OCI-LY7 (cell line): ENCODE results near the gene SERINC1. TPM values are rescaled to one million over a fixed set of nuclear protein-coding genes. Genes with fewer than 3 reads are reported as not detected.

ENCODE experiments used
- BruUV-seq: library from RNA; stranded (reverse); fragments of 400-500 nt; replicated peaks from 2 replicates; lab custom pipeline; 2021; lab: Mats Ljungman, UMichigan
- CTCF ChIA-PET: fragments of 300-600 bp; sonication (Branson Sonifier 250); formaldehyde crosslinking; loops from one replicate; lab custom pipeline; 2022; ENCODE audit warnings: antibody characterized with exemption; ENCODE audit not compliant: unreplicated experiment; lab: Charles Lee
- POLR2A ChIA-PET: fragments of 300-600 bp; sonication (Branson Sonifier 250); formaldehyde crosslinking; loops from one replicate; lab custom pipeline; 2022; ENCODE audit warnings: antibody characterized with exemption; lab: Charles Lee
- DNase-seq: peaks from one replicate; pipeline ENCODE4 v3.0.0-alpha.2; 2015; ENCODE audit warnings: low spot score
- H2AFZ ChIP-seq: fragments of 200-600 bp; sonication (generic), shearing (Covaris generic); 2 replicates; pipeline ENCODE4 v1.6.1; 2014; ENCODE audit warnings: mild to moderate bottlenecking, antibody characterized with exemption, low read length, moderate library complexity
- H3K27ac ChIP-seq: fragments of 200-600 bp; sonication (generic); 2 replicates; pipeline ENCODE4 v1.5.1; 2014; ENCODE audit warnings: mixed run types, low read depth, mild to moderate bottlenecking, moderate library complexity, low read length, inconsistent platforms; ENCODE audit not compliant: poor library complexity, severe bottlenecking
- H3K36me3 ChIP-seq: fragments of 200-600 bp; sonication (generic); 2 replicates; pipeline ENCODE4 v1.6.1; 2014; ENCODE audit warnings: mild to moderate bottlenecking, antibody characterized with exemption, low read length, moderate library complexity, mixed read lengths; ENCODE audit not compliant: insufficient read depth
- H3K4me1 ChIP-seq: fragments of 200-600 bp; sonication (generic); 2 replicates; pipeline ENCODE4 v1.5.1; 2014; ENCODE audit warnings: mild to moderate bottlenecking, low read length; ENCODE audit not compliant: insufficient read depth, poor library complexity, severe bottlenecking
- H3K4me2 ChIP-seq: fragments of 200-600 bp; sonication (generic); 2 replicates; pipeline ENCODE4 v1.6.1; 2014; ENCODE audit warnings: mild to moderate bottlenecking, low read length
- H3K4me3 ChIP-seq: fragments of 200-600 bp; sonication (generic); 2 replicates; pipeline ENCODE4 v1.5.1; 2014; ENCODE audit warnings: mild to moderate bottlenecking, low read depth, low read length; ENCODE audit not compliant: poor library complexity, severe bottlenecking
- H3K79me2 ChIP-seq: fragments of 200-600 bp; sonication (generic); 2 replicates; pipeline ENCODE4 v1.6.1; 2016; ENCODE audit warnings: low read depth, mild to moderate bottlenecking, low read length, moderate library complexity, mixed read lengths; ENCODE audit not compliant: insufficient read depth
- H3K9me2 ChIP-seq: fragments of 200-600 bp; sonication (generic); 2 replicates; pipeline ENCODE4 v1.6.1; 2016; ENCODE audit warnings: mild to moderate bottlenecking, low read length, mixed read lengths; ENCODE audit not compliant: insufficient read depth
- H3K9me3 ChIP-seq: fragments of 200-600 bp; sonication (generic); 2 replicates; pipeline ENCODE4 v1.6.1; 2014; ENCODE audit warnings: mild to moderate bottlenecking, mixed run types, low read length, mixed read lengths
- H4K20me1 ChIP-seq: fragments of 200-600 bp; sonication (generic); 2 replicates; pipeline ENCODE4 v1.6.1; 2014; ENCODE audit warnings: mild to moderate bottlenecking, antibody characterized with exemption, low read length, moderate library complexity, mixed read lengths; ENCODE audit not compliant: insufficient read depth
- CTCF ChIP-seq: fragments of 200-600 bp; sonication (generic); conservative IDR thresholded peaks from 2 replicates; pipeline ENCODE4 v1.5.1; 2014; ENCODE audit warnings: mild to moderate bottlenecking, antibody characterized with exemption, low read length, moderate library complexity, mixed read lengths
- EZH2phosphoT487 ChIP-seq: fragments of 200-600 bp; sonication (generic); IDR thresholded peaks from 2 replicates; pipeline ENCODE4 v1.6.1; 2018; ENCODE audit warnings: low read depth, borderline replicate concordance, mild to moderate bottlenecking, mixed run types, antibody characterized with exemption, low read length, moderate library complexity, mixed read lengths
- intact Hi-C: fragments of 100-400 bp; cut with micrococcal nuclease; formaldehyde crosslinking; loops from one replicate; pipeline ENCODE4 v1.10.0; 2022; ENCODE audit not compliant: unreplicated experiment
- total RNA-seq, 2 experiments: library from RNA; depleted of rRNA in 1 of 2; stranded (reverse); fragments of >200 nt in 1 of 2; shearing (Covaris generic) in 1 of 2; gene quantifications; 2 replicates each; pipeline ENCODE4 v1.2.3, GENCODE V29; 2014 to 2022

Gene SERINC1
- total RNA-seq, 2 experiments from 2014 or later: 12.8 to 26.0 TPM

- Histone ChIP-seq H4K20me1 (0 out of 2 replicates have a peak, but pooled peaks cover 4% of the 10 kb centered on the region), H2AFZ (no peak overlapping the region), H3K9me3 (no peaks in the 10 kb centered on the region), H3K4me3 (no peak overlapping the region), H3K4me1 (no peaks in the 10 kb centered on the region), H3K9me2 (no peaks in the 10 kb centered on the region), H3K4me2 (no peak overlapping the region), H3K36me3 (peaks cover 95% of the 10 kb centered on the region), H3K27ac (no peak overlapping the region), H3K79me2 (no peaks in the 10 kb centered on the region)
- TF ChIP-seq CTCF: no peak
- TF ChIP-seq EZH2phosphoT487: no peak
- intact Hi-C loops: no loop called here
- ChIA-PET CTCF (no interaction called here), POLR2A (no interaction called here)
- DNase-seq: no peak
- BruUV-seq: no TSS peak
Measured at GRCh38 chr6:122429323-122429722, 42.3 kb downstream of the SERINC1 start.

- Histone ChIP-seq H2AFZ (no peak overlapping the region), H3K9me2 (no peaks in the 10 kb centered on the region), H3K79me2 (no peaks in the 10 kb centered on the region), H3K4me3 (no peak overlapping the region), H3K27ac (no peak overlapping the region), H4K20me1 (0 out of 2 replicates have a peak, but pooled peaks cover 4% of the 10 kb centered on the region), H3K9me3 (no peaks in the 10 kb centered on the region), H3K36me3 (peaks cover 95% of the 10 kb centered on the region), H3K4me1 (no peaks in the 10 kb centered on the region), H3K4me2 (no peak overlapping the region)
- POLR2A ChIA-PET: interaction anchor here (0.8 kb wide), 1 partner anchor 780 kb away, joined by 3 read pairs; no protein-coding TSS in a partner anchor
- BruUV-seq: no TSS peak
- intact Hi-C loops: no loop called here
- TF ChIP-seq EZH2phosphoT487 (no peak), CTCF (no peak)
- CTCF ChIA-PET: no interaction called here
- DNase-seq: no peak
Measured at GRCh38 chr6:122428781-122429180, 42.8 kb downstream of the SERINC1 start.

- Histone ChIP-seq H3K27ac (no peak overlapping the region), H4K20me1 (0 out of 2 replicates have a peak, but pooled peaks cover 4% of the 10 kb centered on the region), H3K79me2 (no peaks in the 10 kb centered on the region), H3K9me3 (no peaks in the 10 kb centered on the region), H2AFZ (no peak overlapping the region), H3K36me3 (peaks cover 95% of the 10 kb centered on the region), H3K9me2 (no peaks in the 10 kb centered on the region), H3K4me1 (no peaks in the 10 kb centered on the region), H3K4me3 (no peak overlapping the region), H3K4me2 (no peak overlapping the region)
- intact Hi-C loops: no loop called here
- ChIA-PET POLR2A (interaction anchor here (0.9 to 2.4 kb wide), 3 partner anchors 13 to 45 kb away, joined by 5 to 7 read pairs (median 5); partner anchors contain the start of gene SERINC1), CTCF (no interaction called here)
- BruUV-seq: no TSS peak
- TF ChIP-seq EZH2phosphoT487 (no peak), CTCF (no peak)
- no peak for DNase-seq
Measured at GRCh38 chr6:122426597-122426996, 45.0 kb downstream of the SERINC1 start.
